ENCODE data around the gene ADARB2. TPM values are rescaled to one million over a fixed set of nuclear protein-coding genes. Genes with fewer than 3 reads are reported as not detected.

Gene ADARB2
- total RNA-seq, 1 experiment from 2014 or later = not detected

DNA sequence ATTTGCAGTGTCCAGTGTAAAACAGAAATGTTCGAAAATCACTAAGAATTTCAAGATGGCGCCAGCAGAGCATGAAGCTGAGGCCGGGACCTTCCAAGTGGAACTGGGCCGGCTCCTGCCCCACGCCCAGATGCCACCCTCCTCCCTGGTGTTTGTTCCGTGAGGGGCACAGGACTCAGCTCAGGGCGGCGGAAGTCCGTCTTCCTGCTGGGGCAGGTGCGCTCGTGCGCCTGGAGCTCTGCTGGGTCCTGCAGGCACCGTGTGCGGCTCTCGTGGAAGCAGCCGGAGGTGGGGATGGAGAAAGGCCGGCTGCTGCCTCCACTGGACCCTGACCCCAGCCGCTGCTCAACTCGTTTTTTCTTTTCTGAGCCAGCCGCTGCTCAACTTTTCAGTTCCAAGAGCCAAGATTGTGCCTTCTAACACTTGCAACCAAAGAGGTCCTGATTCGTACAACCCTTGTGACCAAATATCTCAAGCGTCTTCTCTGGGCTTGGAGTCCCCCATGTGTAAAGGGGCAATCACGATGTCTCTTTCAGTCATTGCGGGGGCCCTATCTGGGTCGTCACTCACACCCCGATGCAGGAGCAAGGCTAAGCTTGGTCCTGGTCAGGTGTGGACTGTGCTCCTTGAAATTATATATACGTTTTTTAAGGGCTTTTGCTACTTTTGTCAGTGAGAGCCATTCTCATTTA is 334.4 kb downstream of the ADARB2 start:
- BruUV-seq (replicated peaks) = no TSS peak
- Mint-ChIP-seq H3K36me3 (ENCODE audit: insufficient read depth, unreplicated experiment) (no peaks in the 10 kb centered on the region), H3K27ac (ENCODE audit: unreplicated experiment) (no peak overlapping the region), H3K4me3 (ENCODE audit: low read depth, unreplicated experiment) (no peak overlapping the region), H3K9me3 (ENCODE audit: low read depth, unreplicated experiment) (no peaks in the 10 kb centered on the region), H3K27me3 (ENCODE audit: unreplicated experiment) (peaks cover 56% of the 10 kb centered on the region), H3K4me1 (ENCODE audit: low read depth, unreplicated experiment) (no peaks in the 10 kb centered on the region)
- TF ChIP-seq CTCF (IDR thresholded peaks at IDR 0.05; ENCODE audit: unreplicated experiment) = no peak
- intact Hi-C loops (cut with micrococcal nuclease; ENCODE audit: unreplicated experiment) = no loop called here
- DNase-seq = no peak
- CTCF ChIA-PET = no interaction called here

GRCh38 chr10:1402016-1402770 is 335.1 kb downstream of the ADARB2 start:
- no peak overlapping the region for H3K4me3 Mint-ChIP-seq (ENCODE audit: low read depth, unreplicated experiment)
- intact Hi-C loops (cut with micrococcal nuclease; ENCODE audit: unreplicated experiment) = no loop called here
- H3K9me3 Mint-ChIP-seq (ENCODE audit: low read depth, unreplicated experiment) = no peaks in the 10 kb centered on the region
- H3K27ac Mint-ChIP-seq (ENCODE audit: unreplicated experiment) = no peak overlapping the region
- no peak for DNase-seq
- no peak for TF ChIP-seq CTCF (IDR thresholded peaks at IDR 0.05; ENCODE audit: unreplicated experiment)
- H3K4me1 Mint-ChIP-seq (ENCODE audit: low read depth, unreplicated experiment) = no peaks in the 10 kb centered on the region
- H3K36me3 Mint-ChIP-seq (ENCODE audit: insufficient read depth, unreplicated experiment) = no peaks in the 10 kb centered on the region
- CTCF ChIA-PET = no interaction called here
- BruUV-seq (replicated peaks) = no TSS peak
- peaks cover 56% of the 10 kb centered on the region for H3K27me3 Mint-ChIP-seq (ENCODE audit: unreplicated experiment)

GRCh38 chr10:1401071-1401965 is 336.0 kb downstream of the ADARB2 start:
- Mint-ChIP-seq H3K27me3 (ENCODE audit: unreplicated experiment) (peaks cover 56% of the 10 kb centered on the region), H3K9me3 (ENCODE audit: low read depth, unreplicated experiment) (no peaks in the 10 kb centered on the region), H3K4me1 (ENCODE audit: low read depth, unreplicated experiment) (no peaks in the 10 kb centered on the region), H3K36me3 (ENCODE audit: insufficient read depth, unreplicated experiment) (no peaks in the 10 kb centered on the region), H3K4me3 (ENCODE audit: low read depth, unreplicated experiment) (no peak overlapping the region), H3K27ac (ENCODE audit: unreplicated experiment) (no peak overlapping the region)
- BruUV-seq (replicated peaks) = no TSS peak
- no peak for DNase-seq
- no peak for TF ChIP-seq CTCF (IDR thresholded peaks at IDR 0.05; ENCODE audit: unreplicated experiment)
- intact Hi-C loops (cut with micrococcal nuclease; ENCODE audit: unreplicated experiment) = no loop called here
- CTCF ChIA-PET = no interaction called here

Data from Calu3 (cell line).